K562 (cell line): ENCODE results near the gene SCYGR2. TPM values are rescaled to one million over a fixed set of nuclear protein-coding genes. Genes with fewer than 3 reads are reported as not detected.

Source experiments
- ATAC-seq: fragments of 200-7000 bp; cut with Tn5 transposase; 3 replicates; pipeline ENCODE4 v1.9.1; 2020; ENCODE audit warnings: moderate library complexity
- BruUV-seq: library from RNA; stranded (reverse); fragments of 400-500 nt; replicated peaks from 2 replicates; lab custom pipeline; 2021; lab: Mats Ljungman, UMichigan
- CTCF ChIA-PET: fragments of 300-600 bp; formaldehyde crosslinking; extraction: SDS; loops from one replicate; lab custom pipeline; 2021; ENCODE audit warnings: low intra/inter-chr PET ratio; lab: Yijun Ruan, JAX
- POLR2A ChIA-PET: fragments of 300-600, 350-650 bp; sonication (Branson Sonifier 250); formaldehyde crosslinking; extraction: SDS; loops from one replicate; lab custom pipeline; 2021; ENCODE audit warnings: antibody characterized with exemption, inconsistent platforms; lab: Yijun Ruan, JAX
- DNase-seq, 4 experiments: peaks; one replicate each; pipeline versions ENCODE4 v3.0.0 to v3.0.0-alpha.2; 2011 to 2018; ENCODE audit warnings: low spot score in 3 of 4, mixed read lengths in 3 of 4; ENCODE audit errors: extremely low read depth in 1 of 4
- FAIRE-seq: peaks from 2 replicates; lab custom pipeline; 2011; peaks lifted over from hg19 to GRCh38; lab: Jason Lieb, UNC
- H2AFZ ChIP-seq: 2 replicates; pipeline ENCODE4 v1.6.0; 2011; ENCODE audit warnings: low read depth, low read length, control low read depth, inconsistent platforms
- H3K27ac ChIP-seq: fragments of 200-600 bp; 3 replicates; pipeline ENCODE4 v1.8.0; 2011; ENCODE audit warnings: low read depth, mild to moderate bottlenecking, control low read depth, inconsistent platforms, low read length, moderate library complexity, mixed read lengths; ENCODE audit errors: extremely low read depth
- H3K27me3 ChIP-seq, 2 experiments: fragments of 300-600 bp in 1 of 2; 2 replicates in 1 of 2; 3 replicates in 1 of 2; pipeline versions ENCODE4 v1.6.0 to v1.8.0; 2011; ENCODE audit warnings: inconsistent platforms in 2 of 2, low read length in 2 of 2, mild to moderate bottlenecking in 1 of 2, mixed read lengths in 1 of 2, moderate library complexity in 1 of 2; ENCODE audit not compliant: control insufficient read depth in 2 of 2, insufficient read depth in 2 of 2
- H3K36me3 ChIP-seq: fragments of 300-600 bp; 3 replicates; pipeline ENCODE4 v1.8.0; 2011; ENCODE audit warnings: mild to moderate bottlenecking, low read length, inconsistent platforms; ENCODE audit not compliant: control insufficient read depth, insufficient read depth
- H3K4me1 ChIP-seq, 2 experiments: fragments of 200-600 bp in 1 of 2; replicated peaks in 1 of 2; 2 replicates in 1 of 2; 3 replicates in 1 of 2; pipeline versions ENCODE4 v1.5.1 to v1.8.0; 2011; ENCODE audit warnings: inconsistent platforms in 2 of 2, low read length in 2 of 2, mild to moderate bottlenecking in 1 of 2, mixed read lengths in 1 of 2, moderate library complexity in 1 of 2; ENCODE audit not compliant: control insufficient read depth in 2 of 2, insufficient read depth in 2 of 2
- H3K4me2 ChIP-seq: 2 replicates; pipeline ENCODE4 v1.6.1; 2011; ENCODE audit warnings: low read length, control low read depth, inconsistent platforms, mixed read lengths; ENCODE audit not compliant: insufficient read depth
- H3K4me3 ChIP-seq: fragments of 200-600 bp; sonication (generic), shearing (Covaris generic); 2 replicates; pipeline ENCODE4 v1.5.1; 2016; ENCODE audit warnings: control low read depth, inconsistent platforms
- H3K79me2 ChIP-seq: fragments of 200-600 bp; 3 replicates; pipeline ENCODE4 v1.8.0; 2011; ENCODE audit warnings: low read length, inconsistent platforms; ENCODE audit not compliant: control insufficient read depth, insufficient read depth
- H3K9ac ChIP-seq, 2 experiments: 2 replicates each; pipeline versions ENCODE4 v1.6.0 to v1.6.1; 2011; ENCODE audit warnings: low read depth in 2 of 2, low read length in 2 of 2, control low read depth in 1 of 2, inconsistent platforms in 1 of 2, mild to moderate bottlenecking in 1 of 2, mixed read lengths in 1 of 2; ENCODE audit not compliant: insufficient read depth in 1 of 2
- H3K9me1 ChIP-seq: one replicate; pipeline ENCODE4 v1.6.0; 2011; ENCODE audit warnings: inconsistent platforms, mild to moderate bottlenecking, low read length, moderate library complexity; ENCODE audit not compliant: control insufficient read depth, insufficient read depth
- H3K9me3 ChIP-seq: replicated peaks from 2 replicates; pipeline ENCODE4 v1.5.1; 2011; ENCODE audit warnings: low read depth, low read length, inconsistent platforms; ENCODE audit not compliant: control insufficient read depth, insufficient read depth
- H4K20me1 ChIP-seq: replicated peaks from 2 replicates; pipeline ENCODE4 v1.6.1; 2011; ENCODE audit warnings: low read length, inconsistent platforms, mixed read lengths; ENCODE audit not compliant: control insufficient read depth, insufficient read depth
- CBX2 ChIP-seq: fragments of 200-600 bp; sonication (generic); IDR thresholded peaks from one replicate; pipeline ENCODE4 v1.6.1; 2012; ENCODE audit warnings: mild to moderate bottlenecking, low read length, inconsistent platforms; ENCODE audit not compliant: insufficient read depth, poor library complexity, severe bottlenecking
- CEBPG ChIP-seq, 3 experiments: fragments of 200-800 bp in 1 of 3; sonication (Bioruptor generic) in 1 of 3; sonication (generic) in 1 of 3; formaldehyde crosslinking in 1 of 3; IDR thresholded peaks in 2 of 3; conservative IDR thresholded peaks in 1 of 3; 2 replicates each; pipeline versions ENCODE4 v1.6.1 to v1.8.0; 2016 to 2022; ENCODE audit warnings: missing compliant biosample characterization in 2 of 3, missing genetic modification characterization in 2 of 3, mild to moderate bottlenecking in 1 of 3, missing genetic modification reagents in 1 of 3
- NFE2 ChIP-seq: IDR thresholded peaks from 2 replicates; pipeline ENCODE4 v1.6.1; 2014; ENCODE audit warnings: antibody characterized with exemption, low read depth
- NR2C2 ChIP-seq, 2 experiments: fragments of 200-800 bp in 1 of 2; sonication (Bioruptor generic) in 1 of 2; sonication (generic) in 1 of 2; formaldehyde crosslinking in 1 of 2; IDR thresholded peaks; 2 replicates each; pipeline versions ENCODE4 v1.6.1 to v1.8.0; 2016 to 2022; ENCODE audit warnings: mild to moderate bottlenecking in 1 of 2, missing compliant biosample characterization in 1 of 2, missing genetic modification characterization in 1 of 2, missing genetic modification reagents in 1 of 2
- PRDM10 ChIP-seq: fragments of 450-650 bp; IDR thresholded peaks from 2 replicates; pipeline ENCODE4 v1.6.1; 2018; ENCODE audit not compliant: partially characterized antibody
- PREB ChIP-seq: sonication (generic); formaldehyde crosslinking; IDR thresholded peaks from 2 replicates; pipeline ENCODE4 v1.8.1; 2023; ENCODE audit warnings: mild to moderate bottlenecking, missing genetic modification reagents
- RBM39 ChIP-seq: fragments of 200-400 bp; formaldehyde crosslinking; optimal IDR thresholded peaks from 2 replicates; pipeline ENCODE3; 2018; ENCODE audit warnings: low read depth, low read length
- SNIP1 ChIP-seq: fragments of 450-650 bp; IDR thresholded peaks from 2 replicates; pipeline ENCODE4 v1.7.1; 2017; ENCODE audit warnings: low read depth, mild to moderate bottlenecking
- STAT5B ChIP-seq: fragments of 250-450 bp; sonication (Bioruptor Pico); IDR thresholded peaks from 2 replicates; pipeline ENCODE4 v1.8.0; 2021; ENCODE audit warnings: mild to moderate bottlenecking, inconsistent platforms
- TRIM24 ChIP-seq, 2 experiments: fragments of 450-650 bp; IDR thresholded peaks; 2 replicates each; pipeline ENCODE4 v1.6.1; 2016
- ZFP36 ChIP-seq: fragments of 150-350 bp; IDR thresholded peaks from 2 replicates; pipeline ENCODE4 v1.6.1; 2018; ENCODE audit warnings: low read length, low read depth; ENCODE audit not compliant: partially characterized antibody
- WGBS: fragments of 100-300 bp; shearing (Covaris generic); methylation state at CpG from one replicate; pipeline ENCODE4 v1.1.6; 2016; ENCODE audit warnings: low coverage, mixed read lengths; ENCODE audit not compliant: insufficient coverage; ENCODE audit errors: missing lambda C conversion rate; 5-methylcytosine and 5-hydroxymethylcytosine counted together
- in situ Hi-C: fragments of 300-500 bp; cut with MboI; formaldehyde crosslinking; loops from 4 replicates; pipeline ENCODE4 v1.15.0; 2018; ENCODE audit warnings: inconsistent platforms, mixed read lengths
- intact Hi-C: fragments of 100-400 bp; cut with micrococcal nuclease; formaldehyde crosslinking; loops from 2 replicates; pipeline ENCODE4 v1.14.2; 2022
- polyA plus RNA-seq, 8 experiments: library from polyadenylated mRNA; depleted of rRNA in 4 of 8; stranded (reverse) in 5 of 8; unstranded in 3 of 8; fragments of >200 nt; fragmentation: Nextera tagmentation in 2 of 8; fragmentation: Illumina TruSeq in 1 of 8; extraction: Ambion mirVana in 2 of 8; extraction: Trizol in 1 of 8; gene quantifications; 2 replicates each; pipeline versions ENCODE4 v1.2.1 to v1.2.3, GENCODE V29; 2011 to 2014; ENCODE audit warnings: inconsistent platforms in 1 of 8, missing spikeins in 1 of 8
- total RNA-seq, 7 experiments: library from RNA; depleted of rRNA in 6 of 7; stranded (reverse); fragments of >200 nt in 6 of 7; fragmentation: Illumina TruSeq in 2 of 7; extraction: Trizol in 2 of 7; gene quantifications; 2 replicates each; pipeline versions ENCODE4 v1.2.1 to v1.2.3, GENCODE V29; 2011 to 2021; ENCODE audit warnings: low replicate concordance in 1 of 7

The SCYGR2 gene
- total and polyA plus RNA-seq, 9 of the 15 experiments (the other 6 are each of a cell fraction or from before 2014, with no cell fraction given) = not detected

- TF ChIP-seq ZFP36 = no peak
- no peak for TF ChIP-seq TRIM24 (IDR thresholded peaks at IDR 0.05)
- no peak for TF ChIP-seq STAT5B (CRISPR knock-in tag)
- no peak for TF ChIP-seq NFE2
- TF ChIP-seq RBM39 = no peak
- TF ChIP-seq CEBPG (CRISPR knock-in tag; IDR thresholded peaks at IDR 0.05) = no peak
- no peak for TF ChIP-seq CEBPG (tag; conservative IDR thresholded peaks at IDR 0.05 in 1 of 2, IDR thresholded peaks at IDR 0.05 in 1 of 2)
- no peak for TF ChIP-seq NR2C2 (CRISPR knock-in tag; IDR thresholded peaks at IDR 0.05)
- TF ChIP-seq NR2C2 (tag; IDR thresholded peaks at IDR 0.05) = no peak
- TF ChIP-seq SNIP1 = no peak
- no peak for TF ChIP-seq PRDM10
- no peak for TF ChIP-seq CBX2
- TF ChIP-seq PREB (CRISPR knock-in tag) = no peak
- 0% methylated on average over 3 of the region's 3 CpGs for WGBS
- Histone ChIP-seq H3K4me2 (no peak overlapping the region), H3K27ac (no peak overlapping the region), H4K20me1 (no peaks in the 10 kb centered on the region), H3K9ac (no peak overlapping the region), H3K27me3 (peaks cover 1 to 5% of the 10 kb centered on the region in 2 experiments; a peak in 3 of 5 replicates), H3K79me2 (no peaks in the 10 kb centered on the region), H3K4me1 (no peaks in the 10 kb centered on the region), H3K9me1 (no peaks in the 10 kb centered on the region), H3K4me3 (no peak overlapping the region), H3K9me3 (no peaks in the 10 kb centered on the region), H3K36me3 (no peaks in the 10 kb centered on the region), H2AFZ (no peak overlapping the region)
- no peak for FAIRE-seq
- ChIA-PET POLR2A (no interaction called here), CTCF (no interaction called here)
- no peak for DNase-seq
- BruUV-seq = no TSS peak
- intact Hi-C loops (no loop called here), in situ Hi-C loops (no loop called here)
- ATAC-seq = no peak
Measured at GRCh38 chr2:227634201-227634600, 35.5 kb downstream of the SCYGR2 start.
